Measurements from ENCODE around the gene PRUNE2. TPM values are rescaled to one million over a fixed set of nuclear protein-coding genes. Genes with fewer than 3 reads are reported as not detected.

The PRUNE2 gene
- polyA plus RNA-seq, 1 donor (not counting 4 experiments of a cell fraction or from before 2014, with no cell fraction given) = 0.41 TPM

DNA sequence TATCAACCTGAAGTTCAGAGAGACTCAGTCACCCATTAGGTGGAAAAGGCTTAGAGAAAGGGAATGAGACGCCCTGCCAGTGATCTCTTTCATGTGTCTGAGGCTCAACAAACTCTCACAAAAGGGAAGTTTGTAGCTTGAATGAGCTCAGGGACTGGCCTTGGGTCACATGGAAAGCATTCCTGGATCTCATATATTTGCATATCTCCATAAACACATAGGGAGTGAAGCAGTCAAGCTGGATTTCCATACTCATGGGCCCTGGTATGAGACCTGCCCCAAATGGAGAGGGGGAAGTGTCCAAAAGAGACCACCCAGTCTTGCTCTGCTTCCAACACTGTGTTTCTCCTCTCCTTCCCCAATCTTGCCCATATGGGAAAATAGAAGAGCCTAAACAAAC lies 26.4 kb upstream of the PRUNE2 start:
- TF ChIP-seq, protein P1, sequence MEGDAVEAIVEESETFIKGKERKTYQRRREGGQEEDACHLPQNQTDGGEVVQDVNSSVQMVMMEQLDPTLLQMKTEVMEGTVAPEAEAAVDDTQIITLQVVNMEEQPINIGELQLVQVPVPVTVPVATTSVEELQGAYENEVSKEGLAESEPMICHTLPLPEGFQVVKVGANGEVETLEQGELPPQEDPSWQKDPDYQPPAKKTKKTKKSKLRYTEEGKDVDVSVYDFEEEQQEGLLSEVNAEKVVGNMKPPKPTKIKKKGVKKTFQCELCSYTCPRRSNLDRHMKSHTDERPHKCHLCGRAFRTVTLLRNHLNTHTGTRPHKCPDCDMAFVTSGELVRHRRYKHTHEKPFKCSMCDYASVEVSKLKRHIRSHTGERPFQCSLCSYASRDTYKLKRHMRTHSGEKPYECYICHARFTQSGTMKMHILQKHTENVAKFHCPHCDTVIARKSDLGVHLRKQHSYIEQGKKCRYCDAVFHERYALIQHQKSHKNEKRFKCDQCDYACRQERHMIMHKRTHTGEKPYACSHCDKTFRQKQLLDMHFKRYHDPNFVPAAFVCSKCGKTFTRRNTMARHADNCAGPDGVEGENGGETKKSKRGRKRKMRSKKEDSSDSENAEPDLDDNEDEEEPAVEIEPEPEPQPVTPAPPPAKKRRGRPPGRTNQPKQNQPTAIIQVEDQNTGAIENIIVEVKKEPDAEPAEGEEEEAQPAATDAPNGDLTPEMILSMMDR (optimal IDR thresholded peaks at IDR 0.05 in 1 of 3, IDR thresholded peaks at IDR 0.05 in 1 of 3, conservative IDR thresholded peaks at IDR 0.05 in 1 of 3; ENCODE audit: extremely low read depth in 1 of 3, insufficient read depth in 2 of 3, low read length in 3 of 3) = no peak
- TF ChIP-seq EZH2 (IDR thresholded peaks at IDR 0.05; ENCODE audit: low read length) = no peak
- H4K20me1 ChIP-seq (ENCODE audit: control insufficient read depth, extremely low read depth, insufficient read depth, low read length) = no peaks in the 10 kb centered on the region
- no peak overlapping the region for H3K9ac ChIP-seq (ENCODE audit: control insufficient read depth, extremely low read depth, insufficient read depth, low read length)
- H3K27ac ChIP-seq (ENCODE audit: control insufficient read depth, insufficient read depth, low read length) = no peak overlapping the region
- no peak overlapping the region for H3K4me2 ChIP-seq (ENCODE audit: control insufficient read depth, extremely low read depth, insufficient read depth, low read depth, low read length)
- H3K79me2 ChIP-seq (ENCODE audit: control insufficient read depth, insufficient read depth, low read length) = no peaks in the 10 kb centered on the region
- H3K9me1 ChIP-seq (ENCODE audit: control insufficient read depth, extremely low read depth, insufficient read depth, low read length) = no peaks in the 10 kb centered on the region
- H3K36me3 ChIP-seq (ENCODE audit: control insufficient read depth in 2 of 2, extremely low read depth in 1 of 2, insufficient read depth in 2 of 2, low read length in 2 of 2) = no peaks in the 10 kb centered on the region
- DNase-seq (ENCODE audit: low read depth, low spot score) (no peak), FAIRE-seq (no peak)
- dilution Hi-C loops (cut with MboI; ENCODE audit: extremely low pct_ligation_motif_present, low sequenced_read_pairs) = no loop called here
- no peaks in the 10 kb centered on the region for H3K4me1 ChIP-seq (ENCODE audit: control insufficient read depth, extremely low read depth, insufficient read depth, low read length)
- no peaks in the 10 kb centered on the region for H3K27me3 ChIP-seq (ENCODE audit: control insufficient read depth, extremely low read depth, insufficient read depth, low read length)
- no peak overlapping the region for H2AFZ ChIP-seq (ENCODE audit: control insufficient read depth, low read length)
- no peak overlapping the region for H3K4me3 ChIP-seq (ENCODE audit: control insufficient read depth in 2 of 3, extremely low read depth in 1 of 3, insufficient read depth in 2 of 3, low read depth in 1 of 3, low read length in 3 of 3)
- H3K9me3 ChIP-seq (ENCODE audit: control insufficient read depth, low read depth, low read length) = no peaks in the 10 kb centered on the region

DNA sequence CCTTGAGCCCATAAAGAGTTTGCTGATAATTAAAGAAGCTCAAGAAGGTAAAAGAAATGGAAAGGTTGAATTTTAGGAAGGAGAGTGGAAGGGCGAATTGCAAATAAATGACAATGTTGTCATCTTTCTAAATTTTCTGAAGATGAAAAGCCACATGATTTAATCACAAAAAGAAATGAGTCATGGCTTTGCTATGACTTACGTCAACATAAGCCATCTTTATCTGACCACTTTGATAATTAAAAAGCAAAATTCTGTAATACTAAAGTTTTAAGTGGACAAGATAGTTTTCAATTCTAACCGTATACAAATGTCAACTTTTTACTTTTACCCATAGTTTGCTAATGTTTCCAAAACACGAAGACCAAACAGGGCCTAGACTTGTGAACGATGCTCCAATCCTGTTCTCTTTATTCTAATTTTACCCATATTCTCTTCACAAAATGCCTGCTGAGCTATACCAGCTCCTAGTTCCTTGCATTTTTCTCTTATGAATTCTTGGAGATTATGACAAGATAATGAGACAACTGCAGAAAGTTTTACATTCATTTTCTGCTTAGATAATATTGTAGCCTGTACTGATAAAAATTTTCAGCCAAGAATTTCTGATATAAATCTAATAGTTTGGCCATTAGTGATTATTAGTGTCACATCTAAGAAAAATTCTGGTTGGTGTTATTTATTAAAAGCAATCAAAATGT lies 21.8 kb upstream of the PRUNE2 start:
- Histone ChIP-seq H3K27me3 (ENCODE audit: control insufficient read depth, extremely low read depth, insufficient read depth, low read length) (no peaks in the 10 kb centered on the region), H3K79me2 (ENCODE audit: control insufficient read depth, insufficient read depth, low read length) (no peaks in the 10 kb centered on the region), H3K4me1 (ENCODE audit: control insufficient read depth, extremely low read depth, insufficient read depth, low read length) (no peaks in the 10 kb centered on the region), H3K4me2 (ENCODE audit: control insufficient read depth, extremely low read depth, insufficient read depth, low read depth, low read length) (no peak overlapping the region), H2AFZ (ENCODE audit: control insufficient read depth, low read length) (no peak overlapping the region), H3K27ac (ENCODE audit: control insufficient read depth, insufficient read depth, low read length) (no peak overlapping the region), H3K9ac (ENCODE audit: control insufficient read depth, extremely low read depth, insufficient read depth, low read length) (no peak overlapping the region), H4K20me1 (ENCODE audit: control insufficient read depth, extremely low read depth, insufficient read depth, low read length) (no peaks in the 10 kb centered on the region), H3K36me3 (ENCODE audit: control insufficient read depth in 2 of 2, extremely low read depth in 1 of 2, insufficient read depth in 2 of 2, low read length in 2 of 2) (no peaks in the 10 kb centered on the region), H3K4me3 (ENCODE audit: control insufficient read depth in 2 of 3, extremely low read depth in 1 of 3, insufficient read depth in 2 of 3, low read depth in 1 of 3, low read length in 3 of 3) (no peak overlapping the region), H3K9me1 (ENCODE audit: control insufficient read depth, extremely low read depth, insufficient read depth, low read length) (no peaks in the 10 kb centered on the region), H3K9me3 (ENCODE audit: control insufficient read depth, low read depth, low read length) (no peaks in the 10 kb centered on the region)
- FAIRE-seq (no peak), DNase-seq (ENCODE audit: low read depth, low spot score) (no peak)
- dilution Hi-C loops (cut with MboI; ENCODE audit: extremely low pct_ligation_motif_present, low sequenced_read_pairs) = no loop called here
- TF ChIP-seq, protein P1 (optimal IDR thresholded peaks at IDR 0.05 in 1 of 3, IDR thresholded peaks at IDR 0.05 in 1 of 3, conservative IDR thresholded peaks at IDR 0.05 in 1 of 3; ENCODE audit: extremely low read depth in 1 of 3, insufficient read depth in 2 of 3, low read length in 3 of 3) = no peak
- no peak for TF ChIP-seq EZH2 (IDR thresholded peaks at IDR 0.05; ENCODE audit: low read length)

Measured in keratinocyte (primary cell).